ENCODE data around the gene CST9L. TPM values are rescaled to one million over a fixed set of nuclear protein-coding genes. Genes with fewer than 3 reads are reported as not detected.

Gene CST9L
- total and polyA plus RNA-seq, 2 of the 13 experiments (the other 11 are each of a cell fraction or from before 2014, with no cell fraction given): 0.15 TPM; not detected in 1

DNA sequence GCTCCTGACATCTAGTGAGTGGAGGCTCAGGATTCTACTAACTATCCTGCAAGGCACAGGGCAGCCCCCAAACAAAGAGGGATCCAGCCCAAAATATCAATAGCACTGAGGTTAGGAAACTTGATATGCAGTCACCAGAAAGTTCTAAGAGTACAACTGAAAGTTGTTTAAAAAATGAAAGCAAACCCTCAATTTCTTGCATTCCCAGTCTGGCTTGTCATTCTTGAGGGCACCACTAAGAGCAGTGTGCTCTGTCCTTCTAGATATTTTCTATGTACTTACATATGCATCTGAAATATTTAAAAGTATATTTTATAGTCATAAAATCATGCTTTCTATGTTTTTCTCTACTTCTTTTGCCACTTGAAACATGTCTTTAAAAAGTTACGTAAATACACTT is 41.4 kb downstream of the CST9L start:
- CTCF ChIA-PET (ENCODE audit: low intra/inter-chr PET ratio, low total read pairs): no interaction called here
- POLR2A ChIA-PET: no interaction called here

DNA sequence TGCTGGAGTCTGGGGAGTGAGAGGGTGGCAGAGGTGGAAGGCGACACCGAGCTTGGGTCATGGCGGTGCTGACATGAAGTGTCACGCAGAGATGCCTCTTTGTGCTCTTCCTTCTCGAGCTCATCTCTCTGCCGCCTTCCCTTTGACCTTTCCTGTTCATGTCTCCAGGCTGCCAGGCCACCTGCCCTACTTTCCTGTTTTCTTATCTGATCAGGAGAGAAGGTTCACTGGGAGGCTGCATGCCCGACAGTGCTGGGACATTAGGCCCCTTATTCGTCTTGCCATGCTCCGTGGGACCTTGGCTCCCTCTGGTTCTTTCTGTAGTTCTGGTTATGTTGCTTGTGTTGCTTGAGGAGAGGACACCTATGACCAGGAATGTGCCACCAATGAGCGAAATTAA is 44.1 kb downstream of the CST9L start:
- Histone ChIP-seq H3K79me2 (ENCODE audit: insufficient read depth, low read length) (no peaks in the 10 kb centered on the region), H3K27ac (ENCODE audit: extremely low read length, insufficient read depth, low read length) (no peak overlapping the region), H3K36me3 (replicated peaks in 1 of 2; ENCODE audit: control insufficient read depth in 1 of 2, insufficient read depth in 2 of 2, low read length in 2 of 2) (no peaks in the 10 kb centered on the region), H3K27me3 (ENCODE audit: control insufficient read depth in 1 of 2, insufficient read depth in 2 of 2, low read length in 2 of 2) (0 out of 5 replicates have a peak, but pooled peaks cover 0 to 8% of the 10 kb centered on the region in 2 experiments), H3K4me2 (ENCODE audit: low read depth, low read length) (no peak overlapping the region), H2AFZ (ENCODE audit: low read length) (no peak overlapping the region), H3K4me1 (ENCODE audit: insufficient read depth, low read length) (peaks cover 25% of the 10 kb centered on the region), H3K9me3 (ENCODE audit: low read length) (peaks cover 4% of the 10 kb centered on the region; the same call in 1 of the 2 replicates), H3K9ac (ENCODE audit: insufficient read depth, low read depth, low read length) (no peak overlapping the region), H3K4me3 (replicated peaks in 1 of 3; ENCODE audit: insufficient read depth in 1 of 3, low read depth in 2 of 3, low read length in 3 of 3) (no peak overlapping the region), H4K20me1 (ENCODE audit: insufficient read depth, low read length) (no peaks in the 10 kb centered on the region)
- ChIA-PET POLR2A (no interaction called here), CTCF (ENCODE audit: low intra/inter-chr PET ratio, low total read pairs) (no interaction called here)
- BruUV-seq (replicated peaks): no TSS peak
- intact Hi-C loops (cut with micrococcal nuclease; ENCODE audit: unreplicated experiment): no loop called here
- FAIRE-seq (no peak), ATAC-seq (no peak), DNase-seq (ENCODE audit: low spot score) (no peak)
- in situ Hi-C loops (cut with HindIII; ENCODE audit: extremely low pct_ligation_motif_present, low pct_unique_long_range_greater_than_20kb): no loop called here
- 52% methylated on average over 10 of the region's 10 CpGs for WGBS (ENCODE audit: low lambda C conversion rate)
- TF ChIP-seq PAX8 (CRISPR knock-in tag; IDR thresholded peaks at IDR 0.05; ENCODE audit: borderline replicate concordance): no peak
- TF ChIP-seq, protein P1, sequence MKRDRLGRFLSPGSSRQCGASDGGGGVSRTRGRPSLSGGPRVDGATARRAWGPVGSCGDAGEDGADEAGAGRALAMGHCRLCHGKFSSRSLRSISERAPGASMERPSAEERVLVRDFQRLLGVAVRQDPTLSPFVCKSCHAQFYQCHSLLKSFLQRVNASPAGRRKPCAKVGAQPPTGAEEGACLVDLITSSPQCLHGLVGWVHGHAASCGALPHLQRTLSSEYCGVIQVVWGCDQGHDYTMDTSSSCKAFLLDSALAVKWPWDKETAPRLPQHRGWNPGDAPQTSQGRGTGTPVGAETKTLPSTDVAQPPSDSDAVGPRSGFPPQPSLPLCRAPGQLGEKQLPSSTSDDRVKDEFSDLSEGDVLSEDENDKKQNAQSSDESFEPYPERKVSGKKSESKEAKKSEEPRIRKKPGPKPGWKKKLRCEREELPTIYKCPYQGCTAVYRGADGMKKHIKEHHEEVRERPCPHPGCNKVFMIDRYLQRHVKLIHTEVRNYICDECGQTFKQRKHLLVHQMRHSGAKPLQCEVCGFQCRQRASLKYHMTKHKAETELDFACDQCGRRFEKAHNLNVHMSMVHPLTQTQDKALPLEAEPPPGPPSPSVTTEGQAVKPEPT (CRISPR knock-in tag; IDR thresholded peaks at IDR 0.05; ENCODE audit: low read depth): no peak
- TF ChIP-seq, protein P2, sequence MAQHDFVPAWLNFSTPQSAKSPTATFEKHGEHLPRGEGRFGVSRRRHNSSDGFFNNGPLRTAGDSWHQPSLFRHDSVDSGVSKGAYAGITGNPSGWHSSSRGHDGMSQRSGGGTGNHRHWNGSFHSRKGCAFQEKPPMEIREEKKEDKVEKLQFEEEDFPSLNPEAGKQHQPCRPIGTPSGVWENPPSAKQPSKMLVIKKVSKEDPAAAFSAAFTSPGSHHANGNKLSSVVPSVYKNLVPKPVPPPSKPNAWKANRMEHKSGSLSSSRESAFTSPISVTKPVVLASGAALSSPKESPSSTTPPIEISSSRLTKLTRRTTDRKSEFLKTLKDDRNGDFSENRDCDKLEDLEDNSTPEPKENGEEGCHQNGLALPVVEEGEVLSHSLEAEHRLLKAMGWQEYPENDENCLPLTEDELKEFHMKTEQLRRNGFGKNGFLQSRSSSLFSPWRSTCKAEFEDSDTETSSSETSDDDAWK (CRISPR knock-in tag; IDR thresholded peaks at IDR 0.05): no peak
- TF ChIP-seq ZFX (CRISPR knock-in tag; IDR thresholded peaks at IDR 0.05; ENCODE audit: low read depth): no peak
- TF ChIP-seq ZNF788 (CRISPR knock-in tag; IDR thresholded peaks at IDR 0.05; ENCODE audit: borderline replicate concordance): no peak
- TF ChIP-seq HES4 (CRISPR knock-in tag; IDR thresholded peaks at IDR 0.05; ENCODE audit: borderline replicate concordance): no peak
- no peak for TF ChIP-seq HDAC1 (CRISPR knock-in tag; IDR thresholded peaks at IDR 0.05)
- TF ChIP-seq ZNF674 (CRISPR knock-in tag; IDR thresholded peaks at IDR 0.05; ENCODE audit: low read depth): no peak
- no peak for TF ChIP-seq POLR2AphosphoS2 (IDR thresholded peaks at IDR 0.05; ENCODE audit: low read depth, low read length)
- no peak for TF ChIP-seq DNMT1 (CRISPR knock-in tag; IDR thresholded peaks at IDR 0.05)
- no peak for TF ChIP-seq ZBTB38 (CRISPR knock-in tag; IDR thresholded peaks at IDR 0.05)
- TF ChIP-seq ZNF75D (CRISPR knock-in tag; IDR thresholded peaks at IDR 0.05; ENCODE audit: borderline replicate concordance): no peak

More for the DNA sequence above, 41.4 kb downstream of the CST9L start:
- FAIRE-seq (no peak), ATAC-seq (no peak), DNase-seq (ENCODE audit: low spot score) (no peak)
- Histone ChIP-seq H3K4me1 (ENCODE audit: insufficient read depth, low read length) (no peaks in the 10 kb centered on the region), H3K27ac (ENCODE audit: extremely low read length, insufficient read depth, low read length) (no peak overlapping the region), H3K4me3 (replicated peaks in 1 of 3; ENCODE audit: insufficient read depth in 1 of 3, low read depth in 2 of 3, low read length in 3 of 3) (no peak overlapping the region), H4K20me1 (ENCODE audit: insufficient read depth, low read length) (no peaks in the 10 kb centered on the region), H3K79me2 (ENCODE audit: insufficient read depth, low read length) (no peaks in the 10 kb centered on the region), H3K9ac (ENCODE audit: insufficient read depth, low read depth, low read length) (no peak overlapping the region), H3K36me3 (replicated peaks in 1 of 2; ENCODE audit: control insufficient read depth in 1 of 2, insufficient read depth in 2 of 2, low read length in 2 of 2) (no peaks in the 10 kb centered on the region), H3K4me2 (ENCODE audit: low read depth, low read length) (no peak overlapping the region), H2AFZ (ENCODE audit: low read length) (no peak overlapping the region), H3K9me3 (ENCODE audit: low read length) (peaks cover 4% of the 10 kb centered on the region; the same call in 1 of the 2 replicates), H3K27me3 (ENCODE audit: control insufficient read depth in 1 of 2, insufficient read depth in 2 of 2, low read length in 2 of 2) (0 out of 5 replicates have a peak, but pooled peaks cover 0 to 8% of the 10 kb centered on the region in 2 experiments)
- TF ChIP-seq MIXL1 (CRISPR knock-in tag; IDR thresholded peaks at IDR 0.05) (no peak), RARA (CRISPR knock-in tag; IDR thresholded peaks at IDR 0.05) (no peak)
- TF ChIP-seq, protein P3, sequence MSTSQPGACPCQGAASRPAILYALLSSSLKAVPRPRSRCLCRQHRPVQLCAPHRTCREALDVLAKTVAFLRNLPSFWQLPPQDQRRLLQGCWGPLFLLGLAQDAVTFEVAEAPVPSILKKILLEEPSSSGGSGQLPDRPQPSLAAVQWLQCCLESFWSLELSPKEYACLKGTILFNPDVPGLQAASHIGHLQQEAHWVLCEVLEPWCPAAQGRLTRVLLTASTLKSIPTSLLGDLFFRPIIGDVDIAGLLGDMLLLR (CRISPR knock-in tag; IDR thresholded peaks at IDR 0.05): no peak
- intact Hi-C loops (cut with micrococcal nuclease; ENCODE audit: unreplicated experiment) (no loop called here), in situ Hi-C loops (cut with HindIII; ENCODE audit: extremely low pct_ligation_motif_present, low pct_unique_long_range_greater_than_20kb) (no loop called here)
- WGBS (ENCODE audit: low lambda C conversion rate): 96% methylated on average over 1 of the region's 1 CpG
- no TSS peak for BruUV-seq (replicated peaks)
